Nephron (organoid): ENCODE results near the gene SNRK.

ENCODE experiments used
- H3K27ac Mint-ChIP-seq, 3 experiments: 2 replicates each; pipeline ENCODE4 v1.8.0; 2020; ENCODE audit warnings: mixed read lengths in 3 of 3, mild to moderate bottlenecking in 2 of 3, moderate library complexity in 1 of 3
- H3K27me3 Mint-ChIP-seq: 2 replicates; pipeline ENCODE4 v1.8.0; 2021; ENCODE audit warnings: low read depth, mild to moderate bottlenecking, moderate library complexity, mixed read lengths
- H3K36me3 Mint-ChIP-seq: 2 replicates; pipeline ENCODE4 v1.8.0; 2020; ENCODE audit warnings: low read depth, mixed read lengths
- H3K4me1 Mint-ChIP-seq: 2 replicates; pipeline ENCODE4 v1.8.0; 2020; ENCODE audit warnings: mixed read lengths
- H3K4me3 Mint-ChIP-seq, 3 experiments: 2 replicates each; pipeline ENCODE4 v1.8.0; 2020; ENCODE audit warnings: mild to moderate bottlenecking in 3 of 3, mixed read lengths in 3 of 3, moderate library complexity in 2 of 3
- H3K9me3 Mint-ChIP-seq: 2 replicates; pipeline ENCODE4 v1.8.0; 2020; ENCODE audit warnings: mixed read lengths
- CTCF ChIP-seq, 3 experiments: fragments of 200-600 bp; sonication (generic); IDR thresholded peaks; one replicate each; pipeline ENCODE4 v1.5.0; 2021; ENCODE audit warnings: antibody characterized with exemption in 3 of 3; ENCODE audit not compliant: unreplicated experiment in 3 of 3

Gene SNRK

GRCh38 chr3:43254125-43254524, 32.2 kb upstream of the SNRK start:
- Mint-ChIP-seq H3K36me3 (no peaks in the 10 kb centered on the region), H3K4me1 (no peaks in the 10 kb centered on the region), H3K27me3 (no peaks in the 10 kb centered on the region), H3K27ac (no peak overlapping the region), H3K9me3 (no peaks in the 10 kb centered on the region), H3K4me3 (no peak overlapping the region)
- TF ChIP-seq CTCF (IDR thresholded peaks at IDR 0.05; ENCODE audit: unreplicated experiment in 3 of 3) = no peak

- TF ChIP-seq CTCF (IDR thresholded peaks at IDR 0.05; ENCODE audit: unreplicated experiment in 3 of 3) = no peak
- H3K27ac Mint-ChIP-seq = no peak overlapping the region
- H3K36me3 Mint-ChIP-seq = no peaks in the 10 kb centered on the region
- no peak overlapping the region for H3K4me3 Mint-ChIP-seq
- H3K9me3 Mint-ChIP-seq = no peaks in the 10 kb centered on the region
- H3K27me3 Mint-ChIP-seq = no peaks in the 10 kb centered on the region
- no peaks in the 10 kb centered on the region for H3K4me1 Mint-ChIP-seq
Observed at GRCh38 chr3:43255662-43256061, 30.7 kb upstream of the SNRK start.

- no peaks in the 10 kb centered on the region for H3K36me3 Mint-ChIP-seq
- no peak for TF ChIP-seq CTCF (IDR thresholded peaks at IDR 0.05; ENCODE audit: unreplicated experiment in 3 of 3)
- no peak overlapping the region for H3K4me3 Mint-ChIP-seq
- H3K27ac Mint-ChIP-seq = no peak overlapping the region
- H3K4me1 Mint-ChIP-seq = no peaks in the 10 kb centered on the region
- H3K9me3 Mint-ChIP-seq = no peaks in the 10 kb centered on the region
- H3K27me3 Mint-ChIP-seq = no peaks in the 10 kb centered on the region
Observed at GRCh38 chr3:43256714-43257461, 29.5 kb upstream of the SNRK start.

- Mint-ChIP-seq H3K36me3 (no peaks in the 10 kb centered on the region), H3K4me3 (no peak overlapping the region), H3K27ac (no peak overlapping the region), H3K4me1 (no peaks in the 10 kb centered on the region), H3K27me3 (no peaks in the 10 kb centered on the region), H3K9me3 (no peaks in the 10 kb centered on the region)
- no peak for TF ChIP-seq CTCF (IDR thresholded peaks at IDR 0.05; ENCODE audit: unreplicated experiment in 3 of 3)
Observed at GRCh38 chr3:43257850-43258249, 28.5 kb upstream of the SNRK start.

GRCh38 chr3:43259626-43260025, 26.7 kb upstream of the SNRK start:
- H3K27me3 Mint-ChIP-seq = no peaks in the 10 kb centered on the region
- H3K36me3 Mint-ChIP-seq = no peaks in the 10 kb centered on the region
- TF ChIP-seq CTCF (IDR thresholded peaks at IDR 0.05; ENCODE audit: unreplicated experiment in 3 of 3) = no peak
- H3K9me3 Mint-ChIP-seq = no peaks in the 10 kb centered on the region
- H3K4me3 Mint-ChIP-seq = no peak overlapping the region
- no peaks in the 10 kb centered on the region for H3K4me1 Mint-ChIP-seq
- no peak overlapping the region for H3K27ac Mint-ChIP-seq

GRCh38 chr3:43260412-43260811, 25.9 kb upstream of the SNRK start:
- H3K27me3 Mint-ChIP-seq = no peaks in the 10 kb centered on the region
- no peak overlapping the region for H3K27ac Mint-ChIP-seq
- no peak overlapping the region for H3K4me3 Mint-ChIP-seq
- TF ChIP-seq CTCF (IDR thresholded peaks at IDR 0.05; ENCODE audit: unreplicated experiment in 3 of 3) = no peak
- no peaks in the 10 kb centered on the region for H3K36me3 Mint-ChIP-seq
- no peaks in the 10 kb centered on the region for H3K4me1 Mint-ChIP-seq
- H3K9me3 Mint-ChIP-seq = no peaks in the 10 kb centered on the region
